Rectal smooth muscle tissue (tissue), 1 donor: ENCODE data around the gene AFG3L2.
A peak's percentile ranks its signal among the peaks of the same experiment; 100 is the strongest.
"Not testable (repeated sequence)": the region's sequence is repeated elsewhere in the genome, so short reads cannot be mapped to it uniquely, and the experiment has no call there.

Experiments used
- H3K27ac ChIP-seq: one replicate; pipeline ENCODE4 v1.7.0; 2013; ENCODE audit warnings: low read depth, low read length, inconsistent platforms
- H3K27me3 ChIP-seq: one replicate; pipeline ENCODE4 v1.7.0; 2013; ENCODE audit warnings: low read length; ENCODE audit not compliant: control insufficient read depth, insufficient read depth
- H3K36me3 ChIP-seq: one replicate; pipeline ENCODE4 v1.7.0; 2013; ENCODE audit warnings: low read length; ENCODE audit not compliant: control insufficient read depth, insufficient read depth
- H3K4me1 ChIP-seq: one replicate; pipeline ENCODE4 v1.7.0; 2013; ENCODE audit warnings: low read length; ENCODE audit not compliant: control insufficient read depth, insufficient read depth
- H3K4me3 ChIP-seq: one replicate; pipeline ENCODE4 v1.7.0; 2013; ENCODE audit warnings: low read length
- H3K9ac ChIP-seq: one replicate; pipeline ENCODE4 v1.7.0; 2013; ENCODE audit warnings: low read length

The AFG3L2 gene

DNA sequence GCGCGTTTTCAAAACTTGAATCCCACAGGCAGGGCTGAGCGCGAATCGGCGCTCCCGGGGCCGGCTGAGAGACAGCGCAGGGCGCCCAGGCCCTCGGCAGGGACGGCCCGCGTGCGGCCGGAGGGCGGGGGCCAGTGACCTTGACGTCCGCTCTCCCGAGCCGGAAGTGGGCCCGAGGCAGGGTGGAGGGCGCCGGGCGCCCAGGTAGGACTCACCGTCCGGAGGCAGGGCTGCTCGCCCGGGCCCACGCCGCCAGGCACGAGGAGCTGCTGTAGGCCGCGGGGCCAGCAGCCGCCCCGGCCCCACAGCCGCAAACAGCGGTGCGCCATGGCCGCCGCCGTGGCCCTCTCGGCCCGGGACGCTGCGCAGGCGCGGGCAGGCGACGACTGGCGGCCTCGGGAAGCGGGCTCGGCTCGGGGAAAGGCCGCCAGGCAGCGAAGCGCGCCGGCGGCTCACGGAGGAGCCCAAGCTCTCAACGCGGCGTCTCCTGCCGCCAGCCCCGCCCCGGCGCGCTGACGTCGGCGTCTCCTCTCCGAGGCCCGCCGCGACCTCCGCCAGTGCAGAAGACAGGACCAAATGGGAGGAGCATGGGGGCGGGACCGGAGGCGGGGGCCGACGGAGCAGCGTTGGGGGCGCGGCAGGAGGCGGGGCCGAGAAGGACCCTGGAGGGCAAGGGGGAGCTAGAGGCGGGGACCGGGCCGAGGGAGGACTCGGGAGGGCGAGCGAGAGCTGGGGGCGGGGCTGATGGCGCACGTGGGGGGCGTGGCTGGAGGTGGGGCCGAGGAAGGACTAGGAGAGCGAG lies at the start of gene AFG3L2:
Gene AFG3L2 (minus strand): TSS at position 474 of the 802 bp plus-strand sequence. CDS start 145 bp downstream, at position 329.
- Histone ChIP-seq H3K4me1 (peaks cover 8% of the 10 kb centered on the region), H3K9ac (peak within 1 kb of the TSS; percentile 80), H3K36me3 (no peaks in the 10 kb centered on the region), H3K4me3 (peak within 1 kb of the TSS; percentile 97), H3K27me3 (no peaks in the 10 kb centered on the region), H3K27ac (peak within 1 kb of the TSS; percentile 99)

GRCh38 chr18:12424252-12424651 lies 47.2 kb upstream of the AFG3L2 start:
- Histone ChIP-seq H3K27me3 (no peaks in the 10 kb centered on the region), H3K9ac (no peak overlapping the region), H3K27ac (no peak overlapping the region), H3K4me1 (no peaks in the 10 kb centered on the region), H3K36me3 (no peaks in the 10 kb centered on the region), H3K4me3 (no peak overlapping the region)

GRCh38 chr18:12423820-12424219 lies 46.8 kb upstream of the AFG3L2 start:
- H3K4me3 ChIP-seq, result no peak overlapping the region
- no peaks in the 10 kb centered on the region for H3K27me3 ChIP-seq
- H3K4me1 ChIP-seq, result no peaks in the 10 kb centered on the region
- no peaks in the 10 kb centered on the region for H3K36me3 ChIP-seq
- H3K9ac ChIP-seq, result no peak overlapping the region
- H3K27ac ChIP-seq, result no peak overlapping the region

DNA sequence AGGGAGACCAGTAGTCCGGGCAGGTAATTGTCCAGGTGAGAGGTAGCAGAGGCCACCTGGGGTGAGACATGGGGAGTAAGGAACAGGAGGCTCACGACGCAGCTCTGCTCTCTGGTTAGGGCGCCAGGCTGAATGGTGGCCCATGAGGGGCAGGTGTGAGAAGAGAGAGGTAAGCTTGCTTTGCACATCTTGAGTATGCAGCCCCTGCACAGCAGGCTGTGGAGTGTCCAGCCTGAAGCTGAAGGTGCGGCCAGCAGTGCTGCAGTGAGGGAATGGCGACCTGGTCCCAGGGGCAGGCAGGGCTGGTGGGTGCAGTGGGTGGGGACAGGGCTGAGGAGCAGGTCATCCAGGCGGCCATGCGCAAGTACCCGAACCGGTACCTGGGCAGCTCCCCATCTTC lies 46.4 kb upstream of the AFG3L2 start:
- H3K9ac ChIP-seq, result no peak overlapping the region
- no peaks in the 10 kb centered on the region for H3K36me3 ChIP-seq
- no peak overlapping the region for H3K4me3 ChIP-seq
- no peak overlapping the region for H3K27ac ChIP-seq
- H3K4me1 ChIP-seq, result no peaks in the 10 kb centered on the region
- no peaks in the 10 kb centered on the region for H3K27me3 ChIP-seq

DNA sequence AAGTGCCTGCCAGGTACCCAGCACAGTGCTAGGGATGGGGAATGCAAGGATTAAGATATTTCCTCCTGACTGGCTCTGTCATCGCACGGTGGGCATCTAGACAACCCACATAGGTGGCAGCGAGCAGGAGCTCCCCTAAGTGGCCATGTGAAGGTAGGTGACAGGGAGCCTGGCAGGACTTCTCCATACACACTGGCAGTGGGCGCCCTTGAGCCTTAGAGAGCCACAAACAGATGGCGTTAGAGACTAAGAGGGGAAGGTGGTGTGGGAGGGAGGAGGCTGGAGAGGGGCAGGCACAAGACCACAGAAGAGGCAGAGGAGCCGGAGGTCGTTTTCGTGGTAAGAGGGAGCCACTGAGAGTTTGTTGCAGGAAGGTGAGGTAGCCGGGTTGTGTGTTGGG lies 45.9 kb upstream of the AFG3L2 start:
- Histone ChIP-seq H3K27ac (no peak overlapping the region), H3K4me3 (no peak overlapping the region), H3K36me3 (no peaks in the 10 kb centered on the region), H3K9ac (no peak overlapping the region), H3K27me3 (no peaks in the 10 kb centered on the region), H3K4me1 (no peaks in the 10 kb centered on the region)

DNA sequence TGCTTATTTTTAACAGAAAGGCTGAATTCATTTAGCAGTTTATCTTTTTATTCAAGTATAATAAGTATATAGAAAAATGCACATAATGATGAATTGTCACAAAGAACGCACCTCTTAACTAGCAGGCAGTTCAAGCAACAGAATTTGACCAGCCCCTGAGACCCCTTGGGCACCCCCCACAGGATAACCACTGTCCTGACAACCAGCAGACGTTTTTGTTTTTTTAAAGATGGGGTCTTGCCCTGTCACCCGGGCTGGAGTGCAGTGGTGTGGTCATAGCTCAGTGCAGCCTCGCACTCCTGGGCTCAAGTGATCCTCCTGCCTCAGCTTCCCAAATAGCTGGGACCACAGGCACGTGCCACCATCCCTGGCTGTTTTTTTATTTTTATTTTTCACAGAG lies 44.7 kb upstream of the AFG3L2 start:
- H3K4me3 ChIP-seq, result no peak overlapping the region
- H3K27me3 ChIP-seq, result no peaks in the 10 kb centered on the region
- no peak overlapping the region for H3K9ac ChIP-seq
- no peak overlapping the region for H3K27ac ChIP-seq
- H3K4me1 ChIP-seq, result no peaks in the 10 kb centered on the region
- H3K36me3 ChIP-seq, result no peaks in the 10 kb centered on the region

DNA sequence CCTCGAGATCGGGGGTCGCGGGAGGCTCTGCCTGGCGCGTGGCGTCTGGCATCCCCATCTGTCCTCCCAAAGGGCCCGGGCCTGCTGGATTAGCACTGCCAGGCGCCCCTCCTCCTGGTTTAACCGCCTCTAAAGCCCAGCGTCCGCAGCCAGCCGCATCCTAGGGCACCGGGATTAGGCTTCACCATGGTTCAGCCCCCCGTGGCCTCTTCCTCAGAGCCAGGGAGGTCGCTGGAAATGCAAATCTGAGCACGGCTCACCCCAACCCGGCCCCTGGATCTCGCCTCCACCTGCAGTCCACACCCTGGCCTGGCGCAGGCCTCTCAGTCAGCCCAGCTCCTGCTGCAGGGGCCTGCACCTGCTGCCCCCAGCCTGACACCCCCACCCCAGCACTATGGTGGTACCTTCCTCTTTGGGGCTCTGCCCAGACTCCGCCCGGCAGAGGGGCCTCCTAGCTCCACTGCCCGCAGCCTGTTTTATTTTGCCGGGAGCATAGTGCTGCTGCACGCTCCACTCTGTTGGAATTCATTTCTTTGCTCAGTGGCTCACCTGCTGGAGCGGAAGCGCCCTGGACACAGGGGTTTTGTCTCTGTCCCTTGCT lies 43.9 kb upstream of the AFG3L2 start:
- no peaks in the 10 kb centered on the region for H3K27me3 ChIP-seq
- no peak overlapping the region for H3K9ac ChIP-seq
- no peaks in the 10 kb centered on the region for H3K36me3 ChIP-seq
- H3K27ac ChIP-seq, result no peak overlapping the region
- peak overlapping the region; percentile 25 for H3K4me3 ChIP-seq
- no peaks in the 10 kb centered on the region for H3K4me1 ChIP-seq

- H3K27me3 ChIP-seq, result no peaks in the 10 kb centered on the region
- H3K4me3 ChIP-seq, result no peak overlapping the region
- H3K27ac ChIP-seq, result no peak overlapping the region
- no peak overlapping the region for H3K9ac ChIP-seq
- no peaks in the 10 kb centered on the region for H3K4me1 ChIP-seq
- H3K36me3 ChIP-seq, result no peaks in the 10 kb centered on the region
These were observed 40.7 kb upstream of the AFG3L2 start for GRCh38 chr18:12417687-12418086.

DNA sequence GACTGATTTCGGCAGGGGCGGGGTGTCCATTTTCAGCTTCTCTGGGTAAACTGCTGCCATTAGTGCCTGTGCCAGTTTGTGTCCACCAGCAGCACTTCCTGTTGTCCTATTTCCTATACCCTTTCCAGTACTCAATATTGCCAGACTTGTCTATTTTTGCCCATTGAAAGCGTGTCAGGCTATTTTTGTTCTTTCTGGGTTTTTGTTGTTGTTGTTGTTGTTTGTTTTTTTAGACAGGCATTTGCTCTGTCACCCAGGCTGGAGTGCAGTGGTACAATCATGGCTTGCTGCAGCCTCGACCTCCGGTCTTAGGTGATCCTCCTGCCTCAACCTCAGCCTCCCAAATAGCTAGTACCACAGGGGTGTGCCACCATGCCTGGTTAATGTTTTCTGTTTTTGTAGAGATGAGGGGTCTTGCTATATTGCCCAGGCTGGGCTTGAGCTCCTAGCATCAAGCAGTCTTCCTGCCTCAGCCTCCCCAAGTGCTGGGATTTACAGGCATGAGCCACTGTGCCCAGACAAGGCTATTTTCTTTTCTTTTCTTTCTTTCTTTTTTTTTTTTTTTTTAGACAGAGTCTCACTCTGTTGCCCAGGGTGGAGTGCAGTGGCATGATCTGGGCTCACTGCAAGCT lies 39.2 kb upstream of the AFG3L2 start:
- H3K4me1 ChIP-seq, result no peaks in the 10 kb centered on the region
- H3K9ac ChIP-seq, result no peak overlapping the region
- H3K27me3 ChIP-seq, result no peaks in the 10 kb centered on the region
- no peaks in the 10 kb centered on the region for H3K36me3 ChIP-seq
- H3K4me3 ChIP-seq, result no peak overlapping the region
- no peak overlapping the region for H3K27ac ChIP-seq

DNA sequence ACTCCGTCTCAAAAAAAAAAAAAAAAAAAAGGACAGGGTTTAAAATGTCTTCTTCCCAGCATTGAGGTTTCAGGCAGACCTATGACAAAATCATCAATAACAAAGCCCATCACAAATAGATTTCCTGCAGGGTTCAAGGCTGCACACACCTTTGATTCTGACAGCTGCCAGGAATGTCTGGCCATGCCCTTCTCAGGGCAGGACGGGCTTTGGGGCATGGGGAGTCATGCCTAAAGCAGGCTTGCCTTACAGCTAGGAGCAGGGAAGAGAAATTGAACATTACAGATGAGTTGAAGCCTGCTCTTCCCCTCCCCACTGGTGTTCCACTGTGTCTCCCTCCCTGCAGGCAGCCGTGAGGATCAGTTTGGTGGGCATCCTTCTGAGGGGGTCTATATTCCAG lies 34.4 kb upstream of the AFG3L2 start:
- Histone ChIP-seq H3K27me3 (no peaks in the 10 kb centered on the region), H3K9ac (no peak overlapping the region), H3K27ac (no peak overlapping the region), H3K4me3 (no peak overlapping the region), H3K36me3 (no peaks in the 10 kb centered on the region), H3K4me1 (peaks cover 8% of the 10 kb centered on the region)

DNA sequence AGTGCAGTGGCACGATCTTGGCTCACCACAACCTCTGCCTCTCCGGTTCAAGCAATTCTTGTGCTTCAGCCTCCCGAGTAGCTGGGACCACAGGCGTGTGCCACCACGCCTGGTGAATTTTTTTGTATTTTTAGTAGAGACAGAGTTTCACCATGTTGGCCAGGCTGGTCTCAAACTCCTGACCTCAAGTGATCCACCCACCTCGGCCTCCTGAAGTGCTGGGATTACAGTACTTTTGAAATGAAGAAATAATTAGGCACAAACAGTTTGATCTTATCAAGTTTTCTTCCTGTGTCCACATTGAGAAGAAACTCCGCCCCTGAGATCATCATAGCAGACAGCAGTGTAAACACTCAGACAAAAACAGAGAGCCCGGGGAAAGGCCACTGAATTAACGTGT lies 33.7 kb upstream of the AFG3L2 start:
- not testable (repeated sequence) for H3K27me3 ChIP-seq, H3K27ac ChIP-seq

DNA sequence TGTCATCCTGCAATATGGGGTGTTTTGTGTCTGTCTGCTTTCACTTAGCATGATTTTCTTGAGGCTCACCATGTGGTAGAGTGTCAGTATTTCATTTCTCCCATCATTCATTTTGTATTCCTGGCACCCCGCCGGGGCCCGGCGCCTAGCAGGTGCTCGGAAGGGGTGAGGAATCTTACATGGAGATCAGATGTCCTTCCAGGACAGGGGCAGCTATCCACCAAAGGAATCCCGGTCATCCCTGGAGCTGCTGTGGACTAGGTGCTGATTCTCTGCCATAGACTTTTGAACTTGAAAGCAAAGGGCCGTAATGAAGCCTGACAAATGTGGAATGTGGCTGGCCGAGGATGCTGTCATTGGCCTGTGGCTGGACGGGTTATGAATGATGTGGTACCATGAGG lies 33.1 kb upstream of the AFG3L2 start:
- no peaks in the 10 kb centered on the region for H3K36me3 ChIP-seq
- peaks cover 8% of the 10 kb centered on the region for H3K4me1 ChIP-seq
- H3K9ac ChIP-seq, result no peak overlapping the region
- no peak overlapping the region for H3K27ac ChIP-seq
- H3K4me3 ChIP-seq, result no peak overlapping the region
- H3K27me3 ChIP-seq, result no peaks in the 10 kb centered on the region

More for the DNA sequence above, 33.7 kb upstream of the AFG3L2 start:
- not testable (repeated sequence) for H3K4me1 ChIP-seq, H3K9ac ChIP-seq, H3K4me3 ChIP-seq, H3K36me3 ChIP-seq
